Glomerular visceral epithelial cell (primary cell): ENCODE results near the gene GPR183.

Experiments
- DNase-seq: peaks from one replicate; pipeline ENCODE4 v3.0.0-alpha.2; 2016; ENCODE audit errors: extremely low spot score

GPR183 gene

GRCh38 chr13:99312493-99312883, 5.3 kb upstream of the GPR183 start:
- DNase-seq = peak; percentile 93

- DNase-seq = no peak
Measured at GRCh38 chr13:99311748-99312492, 4.7 kb upstream of the GPR183 start.

DNA sequence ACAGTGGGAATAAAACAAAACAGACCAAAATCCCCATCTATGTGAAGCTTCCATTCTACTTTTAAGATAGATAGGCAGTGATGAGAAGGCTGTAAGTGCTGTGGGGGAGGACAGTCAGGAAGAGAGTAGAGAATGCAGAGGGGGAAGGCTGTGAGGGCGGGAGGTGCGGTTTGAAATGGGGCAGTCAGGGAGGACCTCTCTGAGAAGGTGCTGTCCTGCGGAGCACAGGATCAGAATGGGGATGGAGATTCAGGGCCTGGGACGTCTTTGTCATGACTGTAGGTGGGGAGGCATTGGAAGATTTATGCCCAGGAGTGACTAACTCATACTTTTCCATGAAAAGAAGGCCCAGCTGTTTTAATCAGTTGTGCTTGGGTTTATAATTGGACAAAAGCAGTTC, 3.9 kb upstream of the GPR183 start:
- DNase-seq = no peak

- DNase-seq = no peak
Measured at GRCh38 chr13:99310382-99311031, 3.3 kb upstream of the GPR183 start.

GRCh38 chr13:99308471-99309087, 1.4 kb upstream of the GPR183 start:
- no peak for DNase-seq

- peak; percentile 61 for DNase-seq
Measured at GRCh38 chr13:99307648-99308339, 595 bp upstream of the GPR183 start.

DNA sequence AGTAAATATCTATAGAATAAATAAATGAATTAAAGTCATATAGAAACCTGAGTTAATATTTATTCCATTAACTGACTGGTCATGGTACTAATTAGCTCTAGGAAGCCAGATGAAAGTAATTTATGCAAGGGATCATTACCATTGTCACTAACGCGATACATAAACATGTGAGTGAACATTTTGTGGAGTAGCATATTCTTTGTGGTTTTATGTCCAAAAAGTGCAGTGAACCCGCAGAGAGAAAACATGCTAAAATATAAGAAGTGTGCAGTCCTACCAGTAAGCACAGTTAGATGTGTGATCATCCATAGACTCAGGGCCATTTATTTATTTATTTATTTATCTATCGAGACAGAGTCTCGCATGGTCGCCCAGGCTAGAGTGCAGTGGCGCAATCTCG, 1.6 kb downstream of the GPR183 start:
- DNase-seq = no peak

DNA sequence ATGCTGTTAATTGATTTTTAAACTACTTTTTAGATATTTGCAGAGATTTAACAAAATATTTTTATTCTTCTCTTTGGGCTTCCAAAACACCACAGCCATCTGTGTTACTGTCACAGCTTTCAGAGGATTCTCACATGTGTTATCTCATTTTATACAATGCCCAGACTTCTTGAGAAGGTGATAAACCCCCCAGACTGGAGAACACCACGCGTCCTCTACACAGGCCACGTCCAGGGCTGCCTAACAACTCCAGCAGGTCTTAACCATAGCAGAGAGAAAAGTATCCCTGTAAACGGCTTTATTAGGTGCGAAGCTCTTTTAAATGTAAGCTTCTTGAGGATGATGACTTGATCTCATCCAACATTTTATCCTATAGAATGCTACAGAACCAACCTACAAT, 2.0 kb downstream of the GPR183 start:
- no peak for DNase-seq

- DNase-seq = no peak
Measured at GRCh38 chr13:99304541-99304940, 2.7 kb downstream of the GPR183 start.

DNA sequence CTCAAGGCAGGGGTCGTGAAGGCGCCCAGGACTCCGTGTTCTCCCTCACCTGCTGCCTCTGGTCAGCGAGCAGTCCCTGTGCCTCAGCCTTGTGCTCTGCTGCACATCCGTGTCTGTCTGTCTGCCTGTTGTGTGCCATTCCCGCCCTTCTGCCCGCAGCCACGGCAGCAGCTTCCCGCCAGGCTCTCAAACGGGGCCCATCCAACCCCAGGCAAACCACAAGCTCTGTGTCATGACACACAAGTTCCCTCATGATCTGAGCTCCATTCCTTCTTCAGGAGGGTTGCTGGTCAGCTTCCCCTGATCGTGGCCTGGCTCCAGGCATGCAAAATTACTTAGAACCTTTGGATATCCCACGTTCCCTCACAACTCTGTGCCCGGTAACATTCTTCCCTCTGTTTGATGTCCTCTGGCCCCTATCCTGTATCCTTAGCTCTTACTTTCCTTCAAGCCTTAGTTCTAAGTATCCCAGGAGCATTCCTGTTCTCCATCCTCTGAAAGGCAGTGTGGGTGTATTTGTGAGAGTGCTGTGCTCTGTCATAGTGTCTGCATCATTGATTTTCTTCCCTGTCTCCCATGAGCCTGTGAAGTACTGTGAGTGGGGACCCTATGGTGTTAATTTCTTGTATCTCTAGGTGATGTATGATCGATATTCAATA, 3.2 kb downstream of the GPR183 start:
- DNase-seq = peak; percentile 20

DNA sequence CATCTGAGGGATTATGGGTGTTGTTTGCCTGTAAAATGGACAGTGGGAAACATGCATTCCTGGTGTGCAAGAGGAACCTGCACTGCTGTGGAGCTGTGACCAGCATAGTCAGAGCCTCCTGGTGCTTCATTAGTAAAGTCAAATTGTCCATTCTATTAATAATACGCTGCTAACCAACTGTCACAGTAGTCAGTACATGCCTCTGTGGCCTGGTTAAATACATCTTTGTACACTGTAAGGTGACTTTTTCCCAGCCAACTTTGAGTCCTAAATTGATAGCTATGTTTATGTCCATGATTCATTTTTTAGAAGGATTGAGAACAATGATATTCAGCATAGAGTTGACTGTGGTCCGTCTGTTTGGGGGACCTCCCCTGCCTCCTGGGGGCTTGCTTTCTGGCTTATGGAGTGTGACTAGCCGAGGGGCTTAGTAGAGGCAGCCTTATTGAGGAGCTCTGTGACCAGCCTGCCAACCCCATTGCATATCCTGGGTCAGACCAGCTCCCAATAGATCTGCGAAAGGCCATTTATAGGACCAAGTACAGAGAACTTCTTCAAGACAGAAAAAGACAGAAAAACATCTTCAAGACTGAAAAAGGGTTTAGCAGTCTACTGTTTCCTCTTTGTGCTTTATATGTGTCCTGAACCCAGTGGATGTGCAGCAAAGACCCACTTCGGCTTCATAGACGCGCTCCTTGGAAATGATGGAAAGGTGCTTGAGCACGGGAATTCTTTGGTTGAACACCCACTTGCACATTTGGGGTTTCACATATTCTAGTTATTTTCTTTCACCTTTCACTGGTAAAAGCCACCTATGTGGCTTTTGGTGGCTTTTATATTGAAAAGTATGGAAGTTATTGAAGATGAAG, 4.3 kb downstream of the GPR183 start:
- no peak for DNase-seq

- DNase-seq = no peak
Measured at GRCh38 chr13:99301913-99302636, 5.1 kb downstream of the GPR183 start.

DNA sequence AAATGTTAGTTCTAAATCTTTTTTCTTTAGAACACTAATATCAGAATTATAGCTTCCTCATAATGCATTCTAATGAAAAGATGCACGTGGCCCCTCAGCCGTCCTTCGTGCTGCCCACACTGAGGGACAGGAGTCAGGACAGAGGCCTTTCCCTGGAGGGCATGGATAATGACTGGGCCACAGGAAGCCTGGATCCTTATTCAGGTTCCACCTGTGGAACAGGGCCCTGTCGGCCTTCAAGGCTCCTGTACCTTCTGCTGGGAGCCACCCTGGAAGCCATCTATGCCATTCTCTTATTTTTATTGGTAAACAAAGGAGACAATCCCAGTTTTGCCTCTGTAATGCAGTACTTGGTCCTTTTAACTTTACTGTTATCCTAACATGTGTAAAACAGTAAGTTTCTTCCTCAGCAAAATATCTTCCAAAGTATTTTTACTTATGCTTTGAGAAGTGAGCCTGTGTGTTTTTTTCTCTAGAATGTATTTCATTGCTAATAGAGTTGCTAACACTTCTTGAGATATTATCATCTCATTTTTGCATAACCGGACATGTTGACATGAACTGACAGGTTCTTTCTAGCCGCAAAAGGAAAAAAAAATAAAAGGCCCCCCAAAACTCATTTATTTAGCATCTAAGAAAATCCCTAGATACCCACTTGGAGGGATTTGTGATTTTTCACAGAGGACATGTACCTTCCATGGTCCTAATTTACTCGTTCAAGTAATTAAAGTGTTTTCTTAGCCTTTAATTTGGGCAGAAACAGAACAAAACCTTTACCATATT, 6.0 kb downstream of the GPR183 start:
- DNase-seq = no peak

DNA sequence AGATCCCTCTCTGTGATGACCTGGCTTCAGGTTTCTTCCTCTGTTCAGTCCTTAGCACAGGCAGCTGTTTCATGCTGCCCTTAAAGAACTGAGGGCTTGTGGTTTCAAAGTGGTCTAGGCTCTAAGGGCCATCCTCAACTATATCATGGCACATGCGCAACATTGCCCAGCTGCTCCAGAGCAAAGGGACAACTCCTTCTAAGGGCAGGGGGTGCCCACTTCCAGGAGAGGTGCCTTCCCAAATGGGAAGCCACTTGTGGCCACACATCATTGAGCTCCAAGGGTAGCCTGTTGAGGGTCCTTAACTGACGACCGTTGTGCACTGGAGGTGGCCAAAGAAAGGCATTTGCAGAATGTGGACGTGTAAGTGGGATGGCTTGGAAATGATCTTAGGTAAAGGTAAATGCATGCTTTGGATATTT, 7.3 kb downstream of the GPR183 start:
- no peak for DNase-seq

- DNase-seq = no peak
Measured at GRCh38 chr13:99299256-99299919, 7.8 kb downstream of the GPR183 start.

DNA sequence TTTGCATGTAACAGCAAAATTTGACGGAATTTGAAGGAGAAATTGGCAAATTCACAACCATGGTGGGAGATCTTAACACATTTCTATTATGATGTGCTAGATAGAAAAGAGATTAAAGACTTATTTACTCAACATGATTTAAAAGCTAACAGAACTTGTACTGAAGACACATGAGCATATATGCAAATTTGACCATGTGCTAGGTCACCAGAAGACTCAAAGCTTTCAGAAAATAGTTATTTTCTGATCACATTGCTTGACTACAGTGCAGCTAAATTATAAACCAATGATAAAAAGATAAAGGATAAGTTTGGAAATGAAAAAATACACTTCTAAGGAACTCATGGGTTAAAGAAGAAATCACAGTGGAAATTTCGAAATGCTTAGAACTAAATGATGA, 9.1 kb downstream of the GPR183 start:
- no peak for DNase-seq

- no peak for DNase-seq
Measured at GRCh38 chr13:99297331-99297730, 9.9 kb downstream of the GPR183 start.

GRCh38 chr13:99296398-99296797, 10.8 kb downstream of the GPR183 start:
- DNase-seq = no peak
